IMR-90 (cell line): ENCODE measurements around the gene PRSS2. TPM values are rescaled to one million over a fixed set of nuclear protein-coding genes. Genes with fewer than 3 reads are reported as not detected.

Source experiments
- ATAC-seq: fragments of 200-7000 bp; cut with Tn5 transposase; 2 replicates; pipeline ENCODE4 v1.9.1; 2020; ENCODE audit warnings: low read depth, mild to moderate bottlenecking, moderate library complexity
- BruUV-seq: library from RNA; stranded (reverse); fragments of 400-500 nt; replicated peaks from 2 replicates; lab custom pipeline; 2021; lab: Mats Ljungman, UMichigan
- CTCF ChIA-PET: fragments of 300-600 bp; formaldehyde crosslinking; extraction: SDS; loops from one replicate; lab custom pipeline; 2021; ENCODE audit warnings: antibody characterized with exemption; lab: Yijun Ruan, JAX
- POLR2A ChIA-PET: fragments of 300-600 bp; sonication (Branson Sonifier 250); formaldehyde crosslinking; loops from one replicate; lab custom pipeline; 2022; ENCODE audit warnings: antibody characterized with exemption; ENCODE audit not compliant: unreplicated experiment; lab: Charles Lee
- DNase-seq: peaks from one replicate; pipeline ENCODE4 v3.0.0; 2013
- H2AFZ ChIP-seq: replicated peaks from 2 replicates; pipeline ENCODE3; 2013; ENCODE audit warnings: low read length, mild to moderate bottlenecking; ENCODE audit not compliant: poor library complexity
- H2AK5ac ChIP-seq: 2 replicates; pipeline ENCODE4 v1.6.1; 2013; ENCODE audit warnings: low read depth, low read length, inconsistent platforms
- H2AK9ac ChIP-seq: replicated peaks from 2 replicates; pipeline ENCODE3; 2013; ENCODE audit warnings: mild to moderate bottlenecking, low read depth, low read length, moderate library complexity; ENCODE audit not compliant: poor library complexity
- H2BK120ac ChIP-seq: 2 replicates; pipeline ENCODE4 v1.6.1; 2013; ENCODE audit warnings: low read depth, low read length, inconsistent platforms
- H2BK15ac ChIP-seq: 3 replicates; pipeline ENCODE4 v1.6.1; 2013; ENCODE audit warnings: low read depth, low read length, inconsistent platforms
- H2BK20ac ChIP-seq: 2 replicates; pipeline ENCODE4 v1.6.1; 2013; ENCODE audit warnings: low read depth, mild to moderate bottlenecking, inconsistent platforms, low read length, moderate library complexity
- H2BK5ac ChIP-seq: 2 replicates; pipeline ENCODE4 v1.6.1; 2013; ENCODE audit warnings: mild to moderate bottlenecking, low read depth, low read length, inconsistent platforms; ENCODE audit not compliant: poor library complexity, severe bottlenecking
- H3K14ac ChIP-seq: replicated peaks from 2 replicates; pipeline ENCODE4 v1.6.1; 2013; ENCODE audit warnings: low read depth, low read length, inconsistent platforms
- H3K18ac ChIP-seq: 2 replicates; pipeline ENCODE4 v1.6.1; 2013; ENCODE audit warnings: low read depth, low read length, control low read depth
- H3K23ac ChIP-seq: 2 replicates; pipeline ENCODE4 v1.6.1; 2013; ENCODE audit warnings: low read depth, low read length, inconsistent platforms
- H3K27ac ChIP-seq: 2 replicates; pipeline ENCODE4 v1.5.1; 2013; ENCODE audit warnings: mild to moderate bottlenecking, control low read depth, low read length; ENCODE audit not compliant: insufficient read depth
- H3K27me3 ChIP-seq: 2 replicates; pipeline ENCODE4 v1.6.1; 2013; ENCODE audit warnings: low read length; ENCODE audit not compliant: control insufficient read depth, insufficient read depth
- H3K36me3 ChIP-seq: 2 replicates; pipeline ENCODE4 v1.6.1; 2013; ENCODE audit warnings: low read length, mixed read lengths; ENCODE audit not compliant: control insufficient read depth, insufficient read depth
- H3K4ac ChIP-seq: 2 replicates; pipeline ENCODE4 v1.6.1; 2013; ENCODE audit warnings: low read depth, low read length, inconsistent platforms
- H3K4me1 ChIP-seq: 2 replicates; pipeline ENCODE4 v1.6.1; 2013; ENCODE audit warnings: low read length, mixed read lengths; ENCODE audit not compliant: control insufficient read depth, insufficient read depth
- H3K4me2 ChIP-seq: 2 replicates; pipeline ENCODE4 v1.6.1; 2013; ENCODE audit warnings: low read depth, mild to moderate bottlenecking, control low read depth, low read length, moderate library complexity
- H3K4me3 ChIP-seq: 2 replicates; pipeline ENCODE4 v1.5.1; 2013; ENCODE audit warnings: low read depth, mild to moderate bottlenecking, control low read depth, low read length, moderate library complexity; ENCODE audit not compliant: insufficient read depth
- H3K56ac ChIP-seq: 2 replicates; pipeline ENCODE4 v1.6.1; 2013; ENCODE audit warnings: low read length, inconsistent platforms; ENCODE audit not compliant: insufficient read depth; ENCODE audit errors: extremely low read depth
- H3K79me1 ChIP-seq, 2 experiments: 2 replicates each; pipeline ENCODE4 v1.6.1; 2013; ENCODE audit warnings: low read length in 2 of 2, inconsistent platforms in 1 of 2, low read depth in 1 of 2
- H3K9ac ChIP-seq: 2 replicates; pipeline ENCODE4 v1.6.1; 2013; ENCODE audit warnings: low read depth, low read length, control low read depth
- H3K9me1 ChIP-seq: 2 replicates; pipeline ENCODE4 v1.6.1; 2013; ENCODE audit warnings: low read length, inconsistent platforms; ENCODE audit not compliant: insufficient read depth
- H3K9me3 ChIP-seq: 2 replicates; pipeline ENCODE4 v1.6.1; 2013; ENCODE audit warnings: low read length; ENCODE audit not compliant: control insufficient read depth, insufficient read depth
- H4K20me1 ChIP-seq: 2 replicates; pipeline ENCODE4 v1.6.1; 2013; ENCODE audit warnings: low read length, inconsistent platforms; ENCODE audit not compliant: insufficient read depth
- H4K5ac ChIP-seq: 2 replicates; pipeline ENCODE4 v1.6.1; 2013; ENCODE audit warnings: mild to moderate bottlenecking, low read depth, low read length, control low read depth
- H4K8ac ChIP-seq, 2 experiments: 2 replicates each; pipeline ENCODE4 v1.6.1; 2013; ENCODE audit warnings: low read depth in 2 of 2, low read length in 2 of 2, control low read depth in 1 of 2, inconsistent platforms in 1 of 2
- H4K91ac ChIP-seq: 2 replicates; pipeline ENCODE4 v1.6.1; 2013; ENCODE audit warnings: low read depth, low read length, inconsistent platforms; ENCODE audit not compliant: insufficient read depth
- BHLHE40 ChIP-seq: fragments of 150-350 bp; IDR thresholded peaks from 2 replicates; pipeline ENCODE4 v1.6.1; 2016; ENCODE audit warnings: mild to moderate bottlenecking, low read depth, low read length
- FOS ChIP-seq: fragments of 150-350 bp; IDR thresholded peaks from 2 replicates; pipeline ENCODE4 v1.6.1; 2016; ENCODE audit warnings: low read depth, low read length
- MAZ ChIP-seq: IDR thresholded peaks from 2 replicates; pipeline ENCODE4 v1.6.1; 2012; ENCODE audit warnings: low read depth, mild to moderate bottlenecking, low read length, improper control_type of control experiment, moderate library complexity, borderline replicate concordance
- RAD21 ChIP-seq: IDR thresholded peaks from 2 replicates; pipeline ENCODE4 v1.6.1; 2012; ENCODE audit warnings: low read length, improper control_type of control experiment
- RCOR1 ChIP-seq: IDR thresholded peaks from 2 replicates; pipeline ENCODE4 v1.6.1; 2012; ENCODE audit warnings: mild to moderate bottlenecking, low read length, improper control_type of control experiment; ENCODE audit not compliant: insufficient replicate concordance
- SMC3 ChIP-seq: fragments of 150-350 bp; IDR thresholded peaks from 2 replicates; pipeline ENCODE4 v1.6.1; 2016; ENCODE audit warnings: low read depth, mild to moderate bottlenecking, antibody characterized with exemption, low read length, moderate library complexity
- USF2 ChIP-seq: fragments of 150-350 bp; IDR thresholded peaks from 2 replicates; pipeline ENCODE4 v1.6.1; 2017; ENCODE audit warnings: mild to moderate bottlenecking, antibody characterized with exemption, low read length, low read depth
- WGBS, 2 experiments: methylation state at CpG; one replicate each; pipeline versions ENCODE4 v1.1.5 to v1.1.7; 2013; ENCODE audit warnings: missing lambda C conversion rate in 2 of 2; ENCODE audit not compliant: insufficient read length in 1 of 2; ENCODE audit errors: extremely low coverage in 2 of 2; 5-methylcytosine and 5-hydroxymethylcytosine counted together
- dilution Hi-C: fragments of 300-500 bp; cut with HindIII; formaldehyde crosslinking; loops from one replicate; pipeline ENCODE4 v1.14.3; 2018; ENCODE audit warnings: low sequenced_read_pairs; ENCODE audit not compliant: unreplicated experiment
- in situ Hi-C: fragments of 300-500 bp; cut with MboI; formaldehyde crosslinking; loops from 3 replicates; pipeline ENCODE4 v1.14.3; 2019; ENCODE audit warnings: low sequenced_read_pairs, inconsistent platforms, mixed read lengths
- intact Hi-C: fragments of 100-400 bp; cut with micrococcal nuclease; formaldehyde crosslinking; loops from 2 replicates; pipeline ENCODE4 v1.10.0; 2022
- polyA plus RNA-seq, 3 experiments: library from polyadenylated mRNA; depleted of rRNA; stranded (reverse); fragments of >200 nt; gene quantifications; 2 replicates each; pipeline ENCODE4 v1.2.3, GENCODE V29; 2012; ENCODE audit warnings: low replicate concordance in 1 of 3
- total RNA-seq: library from RNA; depleted of rRNA; stranded (reverse); fragments of >200 nt; gene quantifications from 2 replicates; pipeline ENCODE4 v1.2.3, GENCODE V29; 2012

The PRSS2 gene
- total and polyA plus RNA-seq, 2 of the 4 experiments (the other 2 are of a cell fraction) = not detected

GRCh38 chr7:142787783-142788182 lies 17.0 kb downstream of the PRSS2 start (continued):
- no peak for TF ChIP-seq BHLHE40
- no peak for TF ChIP-seq RCOR1

GRCh38 chr7:142788303-142789289 lies 17.8 kb downstream of the PRSS2 start:
- no peak for ATAC-seq
- no peaks in the 10 kb centered on the region for H3K79me1 ChIP-seq
- no peak overlapping the region for H3K4me2 ChIP-seq
- H3K9ac ChIP-seq = no peak overlapping the region
- ChIA-PET POLR2A (no interaction called here), CTCF (interaction anchor here (1.1 kb wide), 1 partner anchor 253 kb away, joined by 3 read pairs; no protein-coding TSS in a partner anchor)
- intact Hi-C loops = no loop called here
- dilution Hi-C loops = loop anchor here (25.0 kb wide), 1 partner anchor 276 kb away; no protein-coding TSS in a partner anchor
- no peaks in the 10 kb centered on the region for H3K36me3 ChIP-seq
- DNase-seq = no peak
- H4K91ac ChIP-seq = no peak overlapping the region
- H3K23ac ChIP-seq = no peak overlapping the region
- no peak overlapping the region for H3K4me3 ChIP-seq
- H3K9me3 ChIP-seq = no peaks in the 10 kb centered on the region
- H2BK120ac ChIP-seq = no peak overlapping the region
- no peak overlapping the region for H3K18ac ChIP-seq
- BruUV-seq = no TSS peak
- H4K20me1 ChIP-seq = no peaks in the 10 kb centered on the region
- no peak overlapping the region for H2BK5ac ChIP-seq
- no peaks in the 10 kb centered on the region for H3K9me1 ChIP-seq
- H3K27me3 ChIP-seq = peaks cover 10% of the 10 kb centered on the region
- H3K4ac ChIP-seq = no peak overlapping the region
- WGBS, 2 experiments = 63% methylated on average over 3 of the region's 10 CpGs; no CpG with 5 or more reads in 1 of the 2 experiments
- H2AK9ac ChIP-seq = no peak overlapping the region
- no peaks in the 10 kb centered on the region for H3K4me1 ChIP-seq
- H3K56ac ChIP-seq = no peak overlapping the region
- no peak overlapping the region for H2BK15ac ChIP-seq
- H2BK20ac ChIP-seq = no peak overlapping the region
- no peak overlapping the region for H4K5ac ChIP-seq
- no peak overlapping the region for H3K14ac ChIP-seq
- in situ Hi-C loops = loop anchor here (10.0 kb wide), 1 partner anchor 184 kb away; no protein-coding TSS in a partner anchor
- H3K27ac ChIP-seq = no peak overlapping the region
- no peak for TF ChIP-seq FOS
- TF ChIP-seq BHLHE40 = no peak
- no peak for TF ChIP-seq USF2
- TF ChIP-seq RAD21 = no peak
- no peak for TF ChIP-seq MAZ
- no peak for TF ChIP-seq SMC3
- no peak overlapping the region for H2AK5ac ChIP-seq
- no peak overlapping the region for H2AFZ ChIP-seq
- H4K8ac ChIP-seq = no peak overlapping the region
